ENCODE results near the gene PGGHG.
A peak's percentile ranks its signal among the peaks of the same experiment; 100 is the strongest.
"Not testable (repeated sequence)": the region's sequence is repeated elsewhere in the genome, so short reads cannot be mapped to it uniquely, and the experiment has no call there.

Gene PGGHG

GRCh38 chr11:267491-267994, 21.4 kb upstream of the PGGHG start:
- DNase-seq (ENCODE audit: low spot score): peak; percentile 74
- no peak for TF ChIP-seq CTCF (IDR thresholded peaks at IDR 0.05; ENCODE audit: borderline replicate concordance, control extremely low read depth, extremely low read depth, insufficient read depth, missing control alignments)
- in situ Hi-C loops (cut with MboI; ENCODE audit: low sequenced_read_pairs, unreplicated experiment): no loop called here

GRCh38 chr11:268716-269145, 20.2 kb upstream of the PGGHG start:
- in situ Hi-C loops (cut with MboI; ENCODE audit: low sequenced_read_pairs, unreplicated experiment); DNase-seq (ENCODE audit: low spot score): not testable (repeated sequence)

- peak; percentile 74 for DNase-seq (ENCODE audit: low spot score)
- no peak for TF ChIP-seq CTCF (IDR thresholded peaks at IDR 0.05; ENCODE audit: borderline replicate concordance, control extremely low read depth, extremely low read depth, insufficient read depth, missing control alignments)
- in situ Hi-C loops (cut with MboI; ENCODE audit: low sequenced_read_pairs, unreplicated experiment): no loop called here
Observed at GRCh38 chr11:269146-269890, 19.6 kb upstream of the PGGHG start.

- TF ChIP-seq CTCF (IDR thresholded peaks at IDR 0.05; ENCODE audit: borderline replicate concordance, control extremely low read depth, extremely low read depth, insufficient read depth, missing control alignments): no peak
- DNase-seq (ENCODE audit: low spot score): no peak
- in situ Hi-C loops (cut with MboI; ENCODE audit: low sequenced_read_pairs, unreplicated experiment): no loop called here
Observed at GRCh38 chr11:270451-271318, 18.2 kb upstream of the PGGHG start.

- in situ Hi-C loops (cut with MboI; ENCODE audit: low sequenced_read_pairs, unreplicated experiment): no loop called here
- DNase-seq (ENCODE audit: low spot score): no peak
Observed at GRCh38 chr11:271319-271715, 17.6 kb upstream of the PGGHG start.

GRCh38 chr11:272195-272930, 16.6 kb upstream of the PGGHG start:
- in situ Hi-C loops (cut with MboI; ENCODE audit: low sequenced_read_pairs, unreplicated experiment): no loop called here
- no peak for DNase-seq (ENCODE audit: low spot score)
- no peak for TF ChIP-seq CTCF (IDR thresholded peaks at IDR 0.05; ENCODE audit: borderline replicate concordance, control extremely low read depth, extremely low read depth, insufficient read depth, missing control alignments)

More at GRCh38 chr11:271319-271715, 17.6 kb upstream of the PGGHG start:
- no peak for TF ChIP-seq CTCF (IDR thresholded peaks at IDR 0.05; ENCODE audit: borderline replicate concordance, control extremely low read depth, extremely low read depth, insufficient read depth, missing control alignments)

Data from GM13976 (cell line).